GM12878 (cell line): ENCODE data around the gene EIF5. TPM values are rescaled to one million over a fixed set of nuclear protein-coding genes. Genes with fewer than 3 reads are reported as not detected.

Experiments
- ASH2L ChIP-seq: fragments of 300-600, 200-600 bp; sonication (generic); IDR thresholded peaks from 2 replicates; pipeline ENCODE4 v1.6.1; 2017; ENCODE audit warnings: low read depth, mild to moderate bottlenecking, borderline replicate concordance
- CBX5 ChIP-seq: sonication (generic); IDR thresholded peaks from 2 replicates; pipeline ENCODE4 v1.6.1; 2016; ENCODE audit warnings: low read depth, moderate library complexity, mild to moderate bottlenecking, inconsistent platforms
- HDAC6 ChIP-seq: fragments of 200-600 bp; sonication (generic); IDR thresholded peaks from one replicate; pipeline ENCODE4 v1.8.0; 2017; ENCODE audit warnings: antibody characterized with exemption; ENCODE audit not compliant: unreplicated experiment
- HDGF ChIP-seq: fragments of 450-650 bp; IDR thresholded peaks from 2 replicates; pipeline ENCODE4 v1.6.1; 2016; ENCODE audit warnings: antibody characterized with exemption
- IKZF1 ChIP-seq: fragments of 450-650 bp; conservative IDR thresholded peaks from 2 replicates; pipeline ENCODE4 v1.6.1; 2017; ENCODE audit warnings: antibody characterized with exemption, mild to moderate bottlenecking
- IKZF2 ChIP-seq, 2 experiments: fragments of 450-650 bp; IDR thresholded peaks; 2 replicates each; pipeline ENCODE4 v1.6.1; 2017; ENCODE audit warnings: mild to moderate bottlenecking in 2 of 2, moderate library complexity in 2 of 2
- MTA3 ChIP-seq: IDR thresholded peaks from 2 replicates; pipeline ENCODE4 v1.6.1; 2012; ENCODE audit warnings: low read length, inconsistent platforms, borderline replicate concordance
- NBN ChIP-seq: fragments of 450-650 bp; IDR thresholded peaks from 2 replicates; pipeline ENCODE4 v1.6.1; 2016
- NFYB ChIP-seq: IDR thresholded peaks from 2 replicates; pipeline ENCODE4 v1.6.1; 2011; ENCODE audit warnings: low read depth, mild to moderate bottlenecking, low read length, improper control_type of control experiment, moderate library complexity; ENCODE audit not compliant: insufficient read depth
- POLR2AphosphoS5 ChIP-seq: IDR thresholded peaks from 2 replicates; pipeline ENCODE4 v1.6.1; 2011; ENCODE audit warnings: mild to moderate bottlenecking, low read length, inconsistent platforms
- PRDM15 ChIP-seq: fragments of 450-650 bp; formaldehyde crosslinking; IDR thresholded peaks from 2 replicates; pipeline ENCODE4 v1.4.0; 2020; ENCODE audit warnings: mild to moderate bottlenecking, moderate library complexity
- SMC3 ChIP-seq: IDR thresholded peaks from 2 replicates; pipeline ENCODE4 v1.6.1; 2011; ENCODE audit warnings: low read length, improper control_type of control experiment, borderline replicate concordance
- SPI1 ChIP-seq: IDR thresholded peaks from 2 replicates; pipeline ENCODE4 v1.6.1; 2011; ENCODE audit warnings: low read depth, mild to moderate bottlenecking, low read length, moderate library complexity, borderline replicate concordance; ENCODE audit not compliant: insufficient read depth
- TCF12 ChIP-seq: IDR thresholded peaks from 2 replicates; pipeline ENCODE4 v1.6.1; 2011; ENCODE audit warnings: low read depth, mild to moderate bottlenecking, low read length
- TCF3 ChIP-seq: IDR thresholded peaks from 2 replicates; pipeline ENCODE4 v1.6.1; 2012; ENCODE audit warnings: low read depth, mild to moderate bottlenecking, low read length, borderline replicate concordance; ENCODE audit not compliant: insufficient read depth
- polyA plus RNA-seq, 11 experiments: library from polyadenylated mRNA; depleted of rRNA in 4 of 11; unstranded in 6 of 11; stranded (reverse) in 5 of 11; fragments of >200 nt; fragmentation: Nextera tagmentation in 4 of 11; fragmentation: Illumina TruSeq in 1 of 11; extraction: Ambion mirVana in 4 of 11; extraction: Trizol in 1 of 11; gene quantifications; 1 replicate in 1 of 11; 2 replicates in 10 of 11; pipeline versions ENCODE4 v1.2.1 to v1.2.3, GENCODE V29; 2011 to 2016; ENCODE audit warnings: inconsistent platforms in 2 of 11, missing spikeins in 2 of 11, low read depth in 1 of 11
- total RNA-seq, 4 experiments: library from RNA; depleted of rRNA in 3 of 4; stranded (reverse); fragments of >200 nt in 3 of 4; fragmentation: Illumina TruSeq in 1 of 4; extraction: Trizol in 1 of 4; gene quantifications; 2 replicates each; pipeline versions ENCODE4 v1.2.1 to v1.2.3, GENCODE V29; 2013 to 2021
- TF ChIP-seq, protein P1 (sequence below): IDR thresholded peaks from 2 replicates; pipeline ENCODE4 v1.6.1; 2011; ENCODE audit warnings: low read depth, mild to moderate bottlenecking, low read length, moderate library complexity, borderline replicate concordance; ENCODE audit errors: extremely low read depth
- TF ChIP-seq, protein P2 (sequence below): fragments of 450-650 bp; formaldehyde crosslinking; IDR thresholded peaks from 2 replicates; pipeline ENCODE4 v1.4.0; 2022; ENCODE audit warnings: mild to moderate bottlenecking, moderate library complexity
- TF ChIP-seq, protein P3 (sequence below): fragments of 450-650 bp; IDR thresholded peaks from 2 replicates; pipeline ENCODE4 v1.6.1; 2017; ENCODE audit warnings: mild to moderate bottlenecking, low read depth, inconsistent platforms; ENCODE audit not compliant: poor library complexity, severe bottlenecking

EIF5 gene
- total and polyA plus RNA-seq, 10 of the 15 experiments (the other 5 are each of a cell fraction or from before 2014, with no cell fraction given), result 51.2 to 360 (median 115) TPM

GRCh38 chr14:103393676-103394626 lies 59.9 kb downstream of the EIF5 start (continued):
- TF ChIP-seq, protein P1, sequence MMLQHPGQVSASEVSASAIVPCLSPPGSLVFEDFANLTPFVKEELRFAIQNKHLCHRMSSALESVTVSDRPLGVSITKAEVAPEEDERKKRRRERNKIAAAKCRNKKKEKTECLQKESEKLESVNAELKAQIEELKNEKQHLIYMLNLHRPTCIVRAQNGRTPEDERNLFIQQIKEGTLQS, result no peak
- TF ChIP-seq NBN, result peak; percentile 45; the same call in 1 of the 2 replicates
- TF ChIP-seq SMC3, result peak; percentile 7; the same call in 1 of the 2 replicates
- TF ChIP-seq IKZF1, result peak; percentile 39; the same call in 1 of the 2 replicates
- TF ChIP-seq TCF3, result no peak
- no peak for TF ChIP-seq PRDM15 (CRISPR knock-in tag)
- TF ChIP-seq HDGF, result no peak
- TF ChIP-seq SPI1, result no peak
- TF ChIP-seq NFYB, result no peak
- no peak for TF ChIP-seq POLR2AphosphoS5
- TF ChIP-seq, protein P2, sequence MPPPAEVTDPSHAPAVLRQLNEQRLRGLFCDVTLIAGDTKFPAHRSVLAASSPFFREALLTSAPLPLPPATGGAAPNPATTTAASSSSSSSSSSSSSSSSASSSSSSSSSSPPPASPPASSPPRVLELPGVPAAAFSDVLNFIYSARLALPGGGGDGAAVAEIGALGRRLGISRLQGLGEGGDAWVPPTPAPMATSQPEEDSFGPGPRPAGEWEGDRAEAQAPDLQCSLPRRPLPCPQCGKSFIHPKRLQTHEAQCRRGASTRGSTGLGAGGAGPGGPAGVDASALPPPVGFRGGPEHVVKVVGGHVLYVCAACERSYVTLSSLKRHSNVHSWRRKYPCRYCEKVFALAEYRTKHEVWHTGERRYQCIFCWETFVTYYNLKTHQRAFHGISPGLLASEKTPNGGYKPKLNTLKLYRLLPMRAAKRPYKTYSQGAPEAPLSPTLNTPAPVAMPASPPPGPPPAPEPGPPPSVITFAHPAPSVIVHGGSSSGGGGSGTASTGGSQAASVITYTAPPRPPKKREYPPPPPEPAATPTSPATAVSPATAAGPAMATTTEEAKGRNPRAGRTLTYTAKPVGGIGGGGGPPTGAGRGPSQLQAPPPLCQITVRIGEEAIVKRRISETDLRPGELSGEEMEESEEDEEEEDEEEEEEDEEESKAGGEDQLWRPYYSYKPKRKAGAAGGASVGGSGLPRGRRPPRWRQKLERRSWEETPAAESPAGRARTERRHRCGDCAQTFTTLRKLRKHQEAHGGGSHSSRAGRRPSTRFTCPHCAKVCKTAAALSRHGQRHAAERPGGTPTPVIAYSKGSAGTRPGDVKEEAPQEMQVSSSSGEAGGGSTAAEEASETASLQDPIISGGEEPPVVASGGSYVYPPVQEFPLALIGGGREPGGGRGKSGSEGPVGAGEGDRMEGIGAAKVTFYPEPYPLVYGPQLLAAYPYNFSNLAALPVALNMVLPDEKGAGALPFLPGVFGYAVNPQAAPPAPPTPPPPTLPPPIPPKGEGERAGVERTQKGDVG (CRISPR knock-in tag), result no peak
- TF ChIP-seq TCF12, result no peak
- no peak for TF ChIP-seq MTA3
- TF ChIP-seq CBX5, result no peak
- TF ChIP-seq IKZF2 (IDR thresholded peaks at IDR 0.05), result peak; percentile 42 to 50; a peak in 2 of 4 replicates
- TF ChIP-seq, protein P3, sequence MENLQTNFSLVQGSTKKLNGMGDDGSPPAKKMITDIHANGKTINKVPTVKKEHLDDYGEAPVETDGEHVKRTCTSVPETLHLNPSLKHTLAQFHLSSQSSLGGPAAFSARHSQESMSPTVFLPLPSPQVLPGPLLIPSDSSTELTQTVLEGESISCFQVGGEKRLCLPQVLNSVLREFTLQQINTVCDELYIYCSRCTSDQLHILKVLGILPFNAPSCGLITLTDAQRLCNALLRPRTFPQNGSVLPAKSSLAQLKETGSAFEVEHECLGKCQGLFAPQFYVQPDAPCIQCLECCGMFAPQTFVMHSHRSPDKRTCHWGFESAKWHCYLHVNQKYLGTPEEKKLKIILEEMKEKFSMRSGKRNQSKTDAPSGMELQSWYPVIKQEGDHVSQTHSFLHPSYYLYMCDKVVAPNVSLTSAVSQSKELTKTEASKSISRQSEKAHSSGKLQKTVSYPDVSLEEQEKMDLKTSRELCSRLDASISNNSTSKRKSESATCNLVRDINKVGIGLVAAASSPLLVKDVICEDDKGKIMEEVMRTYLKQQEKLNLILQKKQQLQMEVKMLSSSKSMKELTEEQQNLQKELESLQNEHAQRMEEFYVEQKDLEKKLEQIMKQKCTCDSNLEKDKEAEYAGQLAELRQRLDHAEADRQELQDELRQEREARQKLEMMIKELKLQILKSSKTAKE, result peak; percentile 40
- no peak for TF ChIP-seq ASH2L
- TF ChIP-seq HDAC6, result no peak
